ENCODE results near the gene MSL1.

GRCh38 chr17:40150276-40150675 is 28.5 kb downstream of the MSL1 start:
- TF ChIP-seq CTCF (IDR thresholded peaks at IDR 0.05) (no peak), POLR2A (IDR thresholded peaks at IDR 0.05) (no peak)
